Central memory CD8-positive, alpha-beta T cell (primary cell): Measurements from ENCODE around the gene NLRP10.

Experiments
- ATAC-seq: fragments of 150-1000 bp; cut with Tn5 transposase; replicated peaks from 2 replicates; pipeline ENCODE4 v1.10.0; 2022; ENCODE audit warnings: mild to moderate bottlenecking, moderate FRiP score, moderate number of reproducible peaks; ENCODE audit not compliant: poor library complexity, severe bottlenecking; ENCODE audit errors: extremely low read depth
- DNase-seq, 2 donors: peaks; one replicate each; pipeline ENCODE4 v3.0.0; 2021; ENCODE audit warnings: low spot score in 2 of 2
- H3K27ac Mint-ChIP-seq: one replicate; pipeline ENCODE4 v1.8.0; 2022; ENCODE audit warnings: low read depth, mild to moderate bottlenecking, moderate library complexity, mixed read lengths
- H3K27me3 Mint-ChIP-seq: one replicate; pipeline ENCODE4 v1.8.0; 2022; ENCODE audit warnings: mixed read lengths
- H3K36me3 Mint-ChIP-seq: one replicate; pipeline ENCODE4 v1.8.0; 2022; ENCODE audit warnings: mild to moderate bottlenecking, moderate library complexity, mixed read lengths; ENCODE audit not compliant: insufficient read depth
- H3K4me1 Mint-ChIP-seq: one replicate; pipeline ENCODE4 v1.8.0; 2022; ENCODE audit warnings: mixed read lengths
- H3K4me3 Mint-ChIP-seq: one replicate; pipeline ENCODE4 v1.8.0; 2022; ENCODE audit warnings: mild to moderate bottlenecking, moderate library complexity, mixed read lengths
- H3K9me3 Mint-ChIP-seq: one replicate; pipeline ENCODE4 v1.8.0; 2022; ENCODE audit warnings: mixed read lengths

Gene NLRP10

DNA sequence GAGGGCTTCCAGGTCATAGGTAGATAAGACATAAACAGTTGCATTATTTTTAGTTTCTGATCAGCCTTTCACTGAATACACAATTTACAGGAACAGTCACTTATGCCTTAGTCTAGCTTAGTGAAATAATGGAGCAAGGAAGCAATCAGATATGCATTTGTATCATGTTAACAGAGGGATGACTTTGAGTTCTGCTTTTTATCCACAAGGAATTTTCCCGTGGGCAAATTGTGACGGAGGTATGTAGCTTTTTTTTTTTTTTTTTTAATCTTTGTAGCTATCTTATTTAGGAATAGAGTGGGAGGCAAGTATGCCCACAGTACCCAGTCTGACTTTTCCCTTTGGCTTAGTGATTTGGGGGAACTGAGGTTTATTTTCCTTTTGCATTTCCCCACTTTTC is 3.4 kb upstream of the NLRP10 start:
- DNase-seq (no peak), ATAC-seq (no peak)
- no peaks in the 10 kb centered on the region for H3K4me1 Mint-ChIP-seq
- H3K36me3 Mint-ChIP-seq: no peaks in the 10 kb centered on the region
- peaks cover 51% of the 10 kb centered on the region for H3K27me3 Mint-ChIP-seq
- H3K27ac Mint-ChIP-seq: no peak overlapping the region
- H3K9me3 Mint-ChIP-seq: no peaks in the 10 kb centered on the region
- H3K4me3 Mint-ChIP-seq: no peak overlapping the region

GRCh38 chr11:7967826-7968225 is 2.6 kb upstream of the NLRP10 start:
- H3K27ac Mint-ChIP-seq: no peak overlapping the region

GRCh38 chr11:7967097-7967496 is 1.9 kb upstream of the NLRP10 start:
- H3K4me1 Mint-ChIP-seq: no peaks in the 10 kb centered on the region
- ATAC-seq: no peak
- H3K9me3 Mint-ChIP-seq: no peaks in the 10 kb centered on the region
- H3K36me3 Mint-ChIP-seq: no peaks in the 10 kb centered on the region
- peaks cover 51% of the 10 kb centered on the region for H3K27me3 Mint-ChIP-seq
- no peak overlapping the region for H3K4me3 Mint-ChIP-seq
- H3K27ac Mint-ChIP-seq: no peak overlapping the region
- no peak for DNase-seq

More at GRCh38 chr11:7967826-7968225, 2.6 kb upstream of the NLRP10 start:
- no peaks in the 10 kb centered on the region for H3K36me3 Mint-ChIP-seq
- no peak overlapping the region for H3K4me3 Mint-ChIP-seq
- H3K9me3 Mint-ChIP-seq: no peaks in the 10 kb centered on the region
- H3K4me1 Mint-ChIP-seq: no peaks in the 10 kb centered on the region
- DNase-seq (no peak), ATAC-seq (no peak)
- H3K27me3 Mint-ChIP-seq: peaks cover 51% of the 10 kb centered on the region

- H3K9me3 Mint-ChIP-seq: no peaks in the 10 kb centered on the region
- no peak overlapping the region for H3K27ac Mint-ChIP-seq
- no peaks in the 10 kb centered on the region for H3K4me1 Mint-ChIP-seq
- DNase-seq (no peak), ATAC-seq (no peak)
- H3K36me3 Mint-ChIP-seq: no peaks in the 10 kb centered on the region
- no peak overlapping the region for H3K4me3 Mint-ChIP-seq
- peaks cover 64% of the 10 kb centered on the region for H3K27me3 Mint-ChIP-seq
These were observed 374 bp downstream of the NLRP10 start for GRCh38 chr11:7964873-7965272.

GRCh38 chr11:7964261-7964660 is 986 bp downstream of the NLRP10 start:
- no peak for ATAC-seq
- DNase-seq: no peak
- Mint-ChIP-seq H3K4me3 (no peak overlapping the region), H3K4me1 (no peaks in the 10 kb centered on the region), H3K27ac (no peak overlapping the region), H3K27me3 (peaks cover 67% of the 10 kb centered on the region), H3K9me3 (no peaks in the 10 kb centered on the region), H3K36me3 (no peaks in the 10 kb centered on the region)

- H3K4me3 Mint-ChIP-seq: no peak overlapping the region
- H3K9me3 Mint-ChIP-seq: no peaks in the 10 kb centered on the region
- H3K27me3 Mint-ChIP-seq: peaks cover 50% of the 10 kb centered on the region
- no peaks in the 10 kb centered on the region for H3K36me3 Mint-ChIP-seq
- H3K27ac Mint-ChIP-seq: no peak overlapping the region
- ATAC-seq: no peak
- no peaks in the 10 kb centered on the region for H3K4me1 Mint-ChIP-seq
- DNase-seq: no peak
These were observed 10.1 kb downstream of the NLRP10 start for GRCh38 chr11:7955191-7955590.

- no peak for ATAC-seq
- Mint-ChIP-seq H3K4me1 (no peaks in the 10 kb centered on the region), H3K36me3 (no peaks in the 10 kb centered on the region), H3K27me3 (peaks cover 52% of the 10 kb centered on the region), H3K9me3 (no peaks in the 10 kb centered on the region), H3K27ac (no peak overlapping the region), H3K4me3 (no peak overlapping the region)
- no peak for DNase-seq
These were observed 15.3 kb downstream of the NLRP10 start for GRCh38 chr11:7949934-7950333.

DNA sequence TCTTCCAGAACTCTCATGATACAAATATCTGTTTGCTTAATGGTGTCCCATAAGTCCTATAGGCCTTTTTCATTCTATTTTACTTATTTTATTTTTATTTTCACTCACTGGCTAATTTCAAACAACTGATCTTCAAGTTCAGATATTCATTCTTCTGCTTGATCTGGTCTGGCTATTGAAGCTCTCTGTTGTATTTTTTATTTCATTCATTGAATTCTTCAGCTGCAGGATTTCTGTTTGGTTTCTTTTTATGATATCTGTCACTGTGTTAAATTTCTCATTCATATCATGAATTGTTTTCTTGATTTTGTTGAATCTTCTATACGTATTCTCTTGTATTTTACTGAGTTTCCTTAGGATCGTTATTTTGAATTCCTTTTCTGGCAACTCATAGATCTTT is 21.1 kb downstream of the NLRP10 start:
- Mint-ChIP-seq H3K27me3 (peaks cover 42% of the 10 kb centered on the region), H3K4me1 (no peaks in the 10 kb centered on the region), H3K36me3 (no peaks in the 10 kb centered on the region), H3K4me3 (no peak overlapping the region), H3K27ac (no peak overlapping the region), H3K9me3 (peaks cover 10% of the 10 kb centered on the region)
- ATAC-seq (no peak), DNase-seq (no peak)

DNA sequence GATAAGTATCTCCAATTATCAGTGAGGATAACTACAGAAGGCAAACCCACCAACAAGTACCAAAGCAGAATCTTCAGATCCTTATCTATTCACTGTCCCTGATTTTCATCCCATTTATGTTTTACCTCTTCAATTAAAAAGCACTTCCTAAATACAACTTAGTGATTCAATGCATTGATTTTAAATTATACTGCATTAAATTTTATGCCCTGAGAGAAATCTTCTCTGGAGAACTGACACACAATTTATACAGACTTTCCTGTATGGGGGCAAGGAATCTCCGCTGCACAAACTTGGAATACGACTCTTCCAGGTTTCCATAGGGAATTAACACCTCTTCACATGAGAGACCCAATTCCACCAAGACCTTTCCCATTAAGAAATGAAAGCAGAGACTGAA is 23.6 kb downstream of the NLRP10 start, which contains the start of gene OR10A3:
Gene OR10A3, minus strand, starts transcription at position 101 of the 400 bp plus-strand sequence. CDS start 2,188 bp downstream, outside the sequence.
- peaks cover 10% of the 10 kb centered on the region for H3K9me3 Mint-ChIP-seq
- no peaks in the 10 kb centered on the region for H3K36me3 Mint-ChIP-seq
- no peak within 1 kb of the TSS for H3K27ac Mint-ChIP-seq
- no peaks in the 10 kb centered on the region for H3K4me1 Mint-ChIP-seq
- H3K4me3 Mint-ChIP-seq: no peak within 1 kb of the TSS
- DNase-seq (no peak), ATAC-seq (no peak)
- peaks cover 34% of the 10 kb centered on the region for H3K27me3 Mint-ChIP-seq

- Mint-ChIP-seq H3K4me3 (no peak overlapping the region), H3K4me1 (no peaks in the 10 kb centered on the region), H3K36me3 (no peaks in the 10 kb centered on the region), H3K27ac (no peak overlapping the region), H3K27me3 (peaks cover 39% of the 10 kb centered on the region), H3K9me3 (peaks cover 10% of the 10 kb centered on the region)
- DNase-seq: no peak
- ATAC-seq: no peak
These were observed 24.1 kb downstream of the NLRP10 start for GRCh38 chr11:7941146-7941545.

GRCh38 chr11:7936615-7937014 is 28.6 kb downstream of the NLRP10 start:
- H3K27me3 Mint-ChIP-seq: peaks cover 76% of the 10 kb centered on the region
- H3K27ac Mint-ChIP-seq: no peak overlapping the region
- ATAC-seq (no peak), DNase-seq (no peak)
- H3K36me3 Mint-ChIP-seq: no peaks in the 10 kb centered on the region
- peaks cover 4% of the 10 kb centered on the region for H3K9me3 Mint-ChIP-seq
- no peaks in the 10 kb centered on the region for H3K4me1 Mint-ChIP-seq
- H3K4me3 Mint-ChIP-seq: no peak overlapping the region

- DNase-seq: no peak
- no peaks in the 10 kb centered on the region for H3K36me3 Mint-ChIP-seq
- no peaks in the 10 kb centered on the region for H3K9me3 Mint-ChIP-seq
- H3K4me3 Mint-ChIP-seq: no peak within 1 kb of the TSS
- ATAC-seq: no peak
- H3K27ac Mint-ChIP-seq: no peak within 1 kb of the TSS
- H3K27me3 Mint-ChIP-seq: peaks cover 85% of the 10 kb centered on the region
- H3K4me1 Mint-ChIP-seq: no peaks in the 10 kb centered on the region
These were observed 34.1 kb downstream of the NLRP10 start, which contains the start of gene OR10A6 for GRCh38 chr11:7931168-7931567. Gene OR10A6, minus strand, starts transcription at chr11:7931268. Its CDS starts 2,606 bp downstream, at chr11:7928662.

- Mint-ChIP-seq H3K4me1 (no peaks in the 10 kb centered on the region), H3K27ac (no peak overlapping the region), H3K27me3 (peaks cover 74% of the 10 kb centered on the region), H3K36me3 (no peaks in the 10 kb centered on the region), H3K4me3 (no peak overlapping the region), H3K9me3 (no peaks in the 10 kb centered on the region)
- ATAC-seq: no peak
- DNase-seq: no peak
These were observed 37.6 kb downstream of the NLRP10 start for GRCh38 chr11:7927635-7928034.

GRCh38 chr11:7924536-7924935 is 40.7 kb downstream of the NLRP10 start:
- DNase-seq (no peak), ATAC-seq (no peak)
- H3K4me3 Mint-ChIP-seq: no peak overlapping the region
- H3K9me3 Mint-ChIP-seq: no peaks in the 10 kb centered on the region
- H3K27me3 Mint-ChIP-seq: peaks cover 44% of the 10 kb centered on the region
- no peaks in the 10 kb centered on the region for H3K4me1 Mint-ChIP-seq
- H3K27ac Mint-ChIP-seq: no peak overlapping the region
- no peaks in the 10 kb centered on the region for H3K36me3 Mint-ChIP-seq
